ENCODE data around the gene ACTL7A.

DNA sequence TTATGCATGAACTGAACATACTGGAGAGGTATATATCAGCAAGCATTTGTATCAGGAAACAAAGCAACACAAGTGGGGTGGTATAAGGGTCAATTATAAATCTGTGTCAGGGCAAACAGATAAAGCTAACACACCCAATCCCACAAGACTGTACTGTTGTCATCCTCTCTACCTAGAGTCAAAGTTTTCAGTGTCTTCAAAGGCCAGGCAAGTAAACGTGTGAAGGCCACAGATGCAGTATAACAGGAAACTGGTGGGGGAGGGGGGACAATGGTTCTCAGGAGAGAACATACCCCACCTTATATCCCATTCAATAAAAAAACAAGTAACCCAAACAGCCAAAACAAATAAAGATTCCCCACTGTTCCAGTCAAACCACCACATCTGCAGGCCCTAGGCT lies 49.8 kb downstream of the ACTL7A start:
- TF ChIP-seq, protein P1, sequence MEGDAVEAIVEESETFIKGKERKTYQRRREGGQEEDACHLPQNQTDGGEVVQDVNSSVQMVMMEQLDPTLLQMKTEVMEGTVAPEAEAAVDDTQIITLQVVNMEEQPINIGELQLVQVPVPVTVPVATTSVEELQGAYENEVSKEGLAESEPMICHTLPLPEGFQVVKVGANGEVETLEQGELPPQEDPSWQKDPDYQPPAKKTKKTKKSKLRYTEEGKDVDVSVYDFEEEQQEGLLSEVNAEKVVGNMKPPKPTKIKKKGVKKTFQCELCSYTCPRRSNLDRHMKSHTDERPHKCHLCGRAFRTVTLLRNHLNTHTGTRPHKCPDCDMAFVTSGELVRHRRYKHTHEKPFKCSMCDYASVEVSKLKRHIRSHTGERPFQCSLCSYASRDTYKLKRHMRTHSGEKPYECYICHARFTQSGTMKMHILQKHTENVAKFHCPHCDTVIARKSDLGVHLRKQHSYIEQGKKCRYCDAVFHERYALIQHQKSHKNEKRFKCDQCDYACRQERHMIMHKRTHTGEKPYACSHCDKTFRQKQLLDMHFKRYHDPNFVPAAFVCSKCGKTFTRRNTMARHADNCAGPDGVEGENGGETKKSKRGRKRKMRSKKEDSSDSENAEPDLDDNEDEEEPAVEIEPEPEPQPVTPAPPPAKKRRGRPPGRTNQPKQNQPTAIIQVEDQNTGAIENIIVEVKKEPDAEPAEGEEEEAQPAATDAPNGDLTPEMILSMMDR (conservative IDR thresholded peaks at IDR 0.05; ENCODE audit: low read length) = no peak
- no peak for TF ChIP-seq EZH2phosphoT487 (IDR thresholded peaks at IDR 0.05; ENCODE audit: borderline replicate concordance)
